Measurements from ENCODE around the gene YARS2.
A peak's percentile ranks its signal among the peaks of the same experiment; 100 is the strongest.

The YARS2 gene

GRCh38 chr12:32755654-32756475, at the start of gene YARS2:
Gene YARS2 (minus strand): TSS chr12:32755897. CDS start chr12:32755874, 23 bp downstream.
- peak; percentile 75 to 88 for DNase-seq (ENCODE audit: low read depth in 2 of 2)

- DNase-seq (ENCODE audit: low read depth in 2 of 2) = no peak
These were observed 48.6 kb upstream of the YARS2 start for GRCh38 chr12:32804301-32804700.

GRCh38 chr12:32801269-32801980, 45.7 kb upstream of the YARS2 start:
- DNase-seq (ENCODE audit: low read depth in 2 of 2) = no peak

- no peak for DNase-seq (ENCODE audit: low read depth in 2 of 2)
These were observed 38.6 kb upstream of the YARS2 start for GRCh38 chr12:32794281-32794680.

- DNase-seq (ENCODE audit: low read depth in 2 of 2) = no peak
These were observed 34.2 kb upstream of the YARS2 start for GRCh38 chr12:32789916-32790315.

- no peak for DNase-seq (ENCODE audit: low read depth in 2 of 2)
These were observed 33.7 kb upstream of the YARS2 start for GRCh38 chr12:32789446-32789845.

- DNase-seq (ENCODE audit: low read depth in 2 of 2) = no peak
These were observed 32.7 kb upstream of the YARS2 start for GRCh38 chr12:32788405-32788804.

GRCh38 chr12:32785557-32785956, 29.9 kb upstream of the YARS2 start:
- no peak for DNase-seq (ENCODE audit: low read depth in 2 of 2)

- DNase-seq (ENCODE audit: low read depth in 2 of 2) = no peak
These were observed 27.3 kb upstream of the YARS2 start for GRCh38 chr12:32783029-32783428.

GRCh38 chr12:32780071-32780470, 24.4 kb upstream of the YARS2 start:
- no peak for DNase-seq (ENCODE audit: low read depth in 2 of 2)

GRCh38 chr12:32777691-32778175, 22.0 kb upstream of the YARS2 start:
- no peak for DNase-seq (ENCODE audit: low read depth in 2 of 2)

GRCh38 chr12:32777159-32777558, 21.5 kb upstream of the YARS2 start:
- no peak for DNase-seq (ENCODE audit: low read depth in 2 of 2)

GRCh38 chr12:32776258-32776657, 20.6 kb upstream of the YARS2 start:
- no peak for DNase-seq (ENCODE audit: low read depth in 2 of 2)

GRCh38 chr12:32773691-32774090, 18.0 kb upstream of the YARS2 start:
- DNase-seq (ENCODE audit: low read depth in 2 of 2) = no peak

GRCh38 chr12:32770141-32770540, 14.4 kb upstream of the YARS2 start:
- DNase-seq (ENCODE audit: low read depth in 2 of 2) = no peak

- no peak for DNase-seq (ENCODE audit: low read depth in 2 of 2)
These were observed 12.8 kb upstream of the YARS2 start for GRCh38 chr12:32768518-32768917.

GRCh38 chr12:32765906-32766305, 10.2 kb upstream of the YARS2 start:
- DNase-seq (ENCODE audit: low read depth in 2 of 2) = no peak

- DNase-seq (ENCODE audit: low read depth in 2 of 2) = no peak
These were observed 6.0 kb upstream of the YARS2 start for GRCh38 chr12:32761716-32762115.

GRCh38 chr12:32757157-32757556, 1.5 kb upstream of the YARS2 start:
- DNase-seq (ENCODE audit: low read depth in 2 of 2) = no peak

- no peak for DNase-seq (ENCODE audit: low read depth in 2 of 2)
These were observed 874 bp upstream of the YARS2 start for GRCh38 chr12:32756476-32757066.

GRCh38 chr12:32755051-32755653, 545 bp downstream of the YARS2 start:
- DNase-seq (ENCODE audit: low read depth in 2 of 2) = peak; percentile 57 to 58

GRCh38 chr12:32754111-32754510, 1.6 kb downstream of the YARS2 start:
- no peak for DNase-seq (ENCODE audit: low read depth in 2 of 2)

Data from stimulated activated CD4-positive, alpha-beta T cell treated with anti-CD3 and anti-CD28 coated beads, Interleukin-4, amount 100 ng/mL, for 48 hours (primary cell).